Tibial nerve (tissue), 4 donors: Measurements from ENCODE around the gene ATAT1. TPM values are rescaled to one million over a fixed set of nuclear protein-coding genes. Genes with fewer than 3 reads are reported as not detected.

Experiments used
- DNase-seq, 2 donors: peaks; one replicate each; pipeline ENCODE4 v3.0.0-alpha.2; 2019; ENCODE audit warnings: low spot score in 2 of 2
- H3K27ac ChIP-seq, 4 donors: fragments of 200-600 bp; sonication (generic) in 3 of 4; one replicate each; pipeline ENCODE4 v1.5.1; 2017 to 2019; ENCODE audit warnings: mild to moderate bottlenecking in 1 of 4
- H3K27me3 ChIP-seq, 2 donors: fragments of 200-600 bp; sonication (generic) in 1 of 2; one replicate each; pipeline versions ENCODE4 v1.5.1 to v1.6.0; 2017 to 2019
- H3K36me3 ChIP-seq, 3 donors: fragments of 200-600 bp; sonication (generic); one replicate each; pipeline ENCODE4 v1.5.1; 2018 to 2019
- H3K4me1 ChIP-seq, 4 donors: fragments of 200-600 bp; sonication (generic) in 3 of 4; one replicate each; pipeline ENCODE4 v1.5.1; 2017 to 2019
- H3K4me3 ChIP-seq, 4 donors: fragments of 200-600 bp; sonication (generic) in 3 of 4; one replicate each; pipeline ENCODE4 v1.5.1; 2017 to 2019; ENCODE audit warnings: mild to moderate bottlenecking in 1 of 4, moderate library complexity in 1 of 4
- H3K9me3 ChIP-seq, 4 donors: fragments of 200-600 bp; sonication (generic) in 3 of 4; one replicate each; pipeline ENCODE4 v1.5.1; 2017 to 2019
- EP300 ChIP-seq, 2 donors: sonication (generic); formaldehyde crosslinking; IDR thresholded peaks; one replicate each; pipeline ENCODE4 v1.6.1; 2017; ENCODE audit warnings: antibody characterized with exemption in 2 of 2, mild to moderate bottlenecking in 1 of 2
- POLR2A ChIP-seq, 2 donors: fragments of 450-650 bp; IDR thresholded peaks; one replicate each; pipeline ENCODE4 v1.6.1; 2017; ENCODE audit warnings: antibody characterized with exemption in 2 of 2, mild to moderate bottlenecking in 2 of 2, moderate library complexity in 2 of 2
- WGBS, 2 donors: methylation state at CpG; one replicate each; pipeline ENCODE4 v1.1.5; 2018; 5-methylcytosine and 5-hydroxymethylcytosine counted together
- total RNA-seq, 4 donors: library from RNA; depleted of rRNA; stranded (reverse); fragments of >200 nt; gene quantifications; one replicate each; pipeline ENCODE4 v1.1.0, GENCODE V29; 2016
- TF ChIP-seq, protein P1 (sequence below), 5 experiments: fragments of 200-600 bp in 3 of 5; fragments of 450-650 bp in 2 of 5; sonication (generic) in 3 of 5; IDR thresholded peaks; one replicate each; pipeline ENCODE4 v1.5.1; 2016 to 2019; ENCODE audit warnings: antibody characterized with exemption in 5 of 5, mild to moderate bottlenecking in 3 of 5, moderate library complexity in 2 of 5

The ATAT1 gene
- total RNA-seq, 4 donors from 2014 or later: 5.5 to 18.0 (median 7.7) TPM

DNA sequence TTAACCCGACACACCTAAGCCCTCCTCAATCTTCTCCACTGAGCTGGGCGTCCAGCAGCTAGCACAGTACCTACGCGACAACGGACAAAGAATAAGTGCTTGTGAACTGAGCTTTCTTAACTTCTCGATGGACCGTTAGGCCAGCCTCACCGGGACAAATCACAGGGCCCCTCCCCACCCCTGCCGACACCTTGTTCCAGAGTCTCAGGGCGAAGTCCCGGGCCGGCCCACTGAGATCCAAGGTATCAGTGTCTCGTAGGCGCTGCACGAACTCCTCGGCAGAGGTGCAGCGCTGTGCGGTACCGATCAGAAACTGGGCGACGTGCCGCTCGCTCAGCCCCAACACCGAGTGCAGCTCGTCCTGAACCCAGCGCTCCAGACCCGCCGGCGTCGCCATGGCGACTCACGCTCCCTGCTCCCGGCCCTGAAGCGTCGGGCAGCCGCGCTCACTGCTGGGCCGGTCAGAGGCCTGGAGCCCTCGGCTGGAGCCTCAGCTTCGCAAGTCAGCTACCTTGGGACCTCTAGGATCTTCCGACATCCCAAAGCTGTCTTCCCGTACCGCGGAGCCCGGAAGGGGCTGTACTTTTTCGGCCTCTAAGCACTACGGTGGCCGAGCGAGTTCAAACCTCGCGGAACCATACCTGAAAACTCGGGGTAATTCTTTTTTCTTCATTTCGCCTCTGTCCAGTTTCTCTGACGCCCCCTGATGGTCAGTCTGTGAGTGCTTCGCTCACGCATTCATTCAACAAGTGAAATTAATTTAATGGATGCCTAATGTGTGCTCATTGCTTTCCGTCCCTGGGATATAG is 46.0 kb downstream of the ATAT1 start, which contains the start of gene DHX16:
TSS of gene DHX16 (minus strand) at position 562 of the 809 bp plus-strand sequence. CDS start at position 397, 165 bp downstream.
- WGBS, 2 donors: 1% methylated on average over 31 to 36 of the region's 57 CpGs
- Histone ChIP-seq H3K27me3 (no peaks in the 10 kb centered on the region), H3K36me3 (peaks cover 2 to 58% (median 25%) of the 10 kb centered on the region in 3 donors), H3K4me3 (peak within 1 kb of the TSS; percentile 73 to 87 (median 78)), H3K4me1 (peaks cover 0 to 30% (median 10%) of the 10 kb centered on the region in 4 donors), H3K9me3 (no peaks in the 10 kb centered on the region), H3K27ac (peak within 1 kb of the TSS; percentile 57 to 85 (median 74))
- TF ChIP-seq POLR2A (IDR thresholded peaks at IDR 0.05) (peak in 1 of 2 donors; percentile 17), EP300 (IDR thresholded peaks at IDR 0.05) (peak; percentile 85 to 94)
- TF ChIP-seq, protein P1, sequence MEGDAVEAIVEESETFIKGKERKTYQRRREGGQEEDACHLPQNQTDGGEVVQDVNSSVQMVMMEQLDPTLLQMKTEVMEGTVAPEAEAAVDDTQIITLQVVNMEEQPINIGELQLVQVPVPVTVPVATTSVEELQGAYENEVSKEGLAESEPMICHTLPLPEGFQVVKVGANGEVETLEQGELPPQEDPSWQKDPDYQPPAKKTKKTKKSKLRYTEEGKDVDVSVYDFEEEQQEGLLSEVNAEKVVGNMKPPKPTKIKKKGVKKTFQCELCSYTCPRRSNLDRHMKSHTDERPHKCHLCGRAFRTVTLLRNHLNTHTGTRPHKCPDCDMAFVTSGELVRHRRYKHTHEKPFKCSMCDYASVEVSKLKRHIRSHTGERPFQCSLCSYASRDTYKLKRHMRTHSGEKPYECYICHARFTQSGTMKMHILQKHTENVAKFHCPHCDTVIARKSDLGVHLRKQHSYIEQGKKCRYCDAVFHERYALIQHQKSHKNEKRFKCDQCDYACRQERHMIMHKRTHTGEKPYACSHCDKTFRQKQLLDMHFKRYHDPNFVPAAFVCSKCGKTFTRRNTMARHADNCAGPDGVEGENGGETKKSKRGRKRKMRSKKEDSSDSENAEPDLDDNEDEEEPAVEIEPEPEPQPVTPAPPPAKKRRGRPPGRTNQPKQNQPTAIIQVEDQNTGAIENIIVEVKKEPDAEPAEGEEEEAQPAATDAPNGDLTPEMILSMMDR (IDR thresholded peaks at IDR 0.05): peak; percentile 58 to 92 (median 84)
- DNase-seq: peak; percentile 95 to 100

DNA sequence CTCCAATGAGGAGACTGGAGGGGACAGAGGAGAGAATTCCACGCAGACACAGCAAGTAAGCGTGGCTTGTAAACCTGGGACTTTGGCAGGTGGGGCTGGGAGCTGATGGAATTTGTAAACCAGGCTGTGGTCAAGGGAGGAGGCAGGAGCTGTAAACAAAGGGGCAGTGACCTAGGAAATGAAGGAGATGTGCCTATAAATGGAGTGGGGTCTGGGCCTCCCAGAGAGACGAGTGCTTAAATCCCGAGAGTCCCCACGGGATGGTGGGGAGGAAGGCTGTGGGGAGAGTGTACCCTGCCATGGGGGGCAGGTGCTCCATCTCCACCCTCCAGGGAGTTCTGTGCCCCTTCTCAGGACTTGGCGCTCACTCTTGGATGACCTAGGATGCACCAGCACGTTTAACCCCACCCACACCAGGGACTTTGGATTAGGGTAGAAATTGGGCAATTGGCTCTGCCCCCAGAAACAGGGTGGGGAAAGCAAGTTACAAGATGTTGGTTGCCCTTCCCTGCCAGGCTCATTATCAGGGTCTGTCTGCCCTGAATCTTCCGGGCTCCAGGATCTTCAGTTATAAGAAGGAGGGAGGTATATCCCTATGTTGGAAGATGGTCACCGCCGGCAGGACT is 50.1 kb downstream of the ATAT1 start:
- H3K4me3 ChIP-seq: no peak overlapping the region
- H3K4me1 ChIP-seq: peaks cover 0 to 45% (median 33%) of the 10 kb centered on the region in 4 donors
- DNase-seq: no peak

DNA sequence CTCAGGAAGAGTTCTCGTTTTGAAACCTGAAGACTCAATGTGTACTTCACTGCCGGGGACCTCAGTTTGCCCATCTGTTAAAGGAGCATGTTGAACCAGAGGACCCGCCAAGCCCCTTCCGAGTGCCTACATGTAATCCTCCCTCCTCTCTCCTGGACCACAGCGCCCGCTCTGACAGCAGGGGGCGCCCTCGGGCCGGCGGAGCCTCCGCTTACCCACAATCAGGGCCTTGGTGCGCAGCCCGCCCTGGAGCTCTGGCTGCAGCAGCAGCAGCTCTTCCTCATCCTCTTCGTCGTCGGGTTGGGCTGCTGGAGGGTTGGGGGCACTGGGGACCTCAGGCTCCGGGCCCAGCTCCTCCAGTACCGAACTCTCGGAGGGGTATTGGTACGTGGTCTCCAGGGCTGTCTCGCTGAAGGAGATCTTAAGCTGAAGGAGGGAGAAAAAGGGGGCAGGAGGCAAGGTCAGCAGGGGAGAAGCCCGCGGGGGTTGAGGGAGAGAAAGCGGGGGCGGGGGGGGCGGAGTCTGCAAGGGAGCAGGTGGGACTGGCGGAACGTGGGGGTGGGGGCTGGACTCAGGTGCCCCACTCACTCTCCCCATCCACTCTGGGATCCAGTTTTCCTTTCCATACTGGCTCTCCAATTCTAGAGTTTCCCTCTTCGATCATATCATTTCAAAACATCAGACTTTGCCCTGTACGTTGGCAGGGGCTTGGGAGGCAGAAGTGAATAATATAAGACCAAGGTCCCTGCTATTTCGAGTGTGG is 52.5 kb downstream of the ATAT1 start:
- 6% methylated on average over 30 to 31 of the region's 31 CpGs for WGBS, 2 donors
- TF ChIP-seq POLR2A (IDR thresholded peaks at IDR 0.05) (no peak), EP300 (IDR thresholded peaks at IDR 0.05) (peak in 1 of 2 donors; percentile 70)
- TF ChIP-seq, protein P1 (IDR thresholded peaks at IDR 0.05): peak; percentile 88 to 98 (median 96)
- peaks cover 5 to 52% (median 13%) of the 10 kb centered on the region in 3 donors for H3K36me3 ChIP-seq
- no peaks in the 10 kb centered on the region for H3K27me3 ChIP-seq
- peak; percentile 69 to 76 for DNase-seq
- peaks cover 0 to 57% (median 45%) of the 10 kb centered on the region in 4 donors for H3K4me1 ChIP-seq
- H3K9me3 ChIP-seq: no peaks in the 10 kb centered on the region
- peak overlapping the region; percentile 67 to 99 (median 84) for H3K27ac ChIP-seq
- H3K4me3 ChIP-seq: peak overlapping the region in 2 of 4 donors; percentile 9 to 34

More for the DNA sequence above, 50.1 kb downstream of the ATAT1 start:
- Histone ChIP-seq H3K27ac (no peak overlapping the region), H3K9me3 (no peaks in the 10 kb centered on the region), H3K27me3 (no peaks in the 10 kb centered on the region), H3K36me3 (peaks cover 5 to 52% (median 13%) of the 10 kb centered on the region in 3 donors)
- WGBS, 2 donors: 72 to 79% methylated on average over 10 of the region's 10 CpGs
- TF ChIP-seq EP300 (IDR thresholded peaks at IDR 0.05) (no peak), POLR2A (IDR thresholded peaks at IDR 0.05) (no peak)
- TF ChIP-seq, protein P1 (IDR thresholded peaks at IDR 0.05): no peak

DNA sequence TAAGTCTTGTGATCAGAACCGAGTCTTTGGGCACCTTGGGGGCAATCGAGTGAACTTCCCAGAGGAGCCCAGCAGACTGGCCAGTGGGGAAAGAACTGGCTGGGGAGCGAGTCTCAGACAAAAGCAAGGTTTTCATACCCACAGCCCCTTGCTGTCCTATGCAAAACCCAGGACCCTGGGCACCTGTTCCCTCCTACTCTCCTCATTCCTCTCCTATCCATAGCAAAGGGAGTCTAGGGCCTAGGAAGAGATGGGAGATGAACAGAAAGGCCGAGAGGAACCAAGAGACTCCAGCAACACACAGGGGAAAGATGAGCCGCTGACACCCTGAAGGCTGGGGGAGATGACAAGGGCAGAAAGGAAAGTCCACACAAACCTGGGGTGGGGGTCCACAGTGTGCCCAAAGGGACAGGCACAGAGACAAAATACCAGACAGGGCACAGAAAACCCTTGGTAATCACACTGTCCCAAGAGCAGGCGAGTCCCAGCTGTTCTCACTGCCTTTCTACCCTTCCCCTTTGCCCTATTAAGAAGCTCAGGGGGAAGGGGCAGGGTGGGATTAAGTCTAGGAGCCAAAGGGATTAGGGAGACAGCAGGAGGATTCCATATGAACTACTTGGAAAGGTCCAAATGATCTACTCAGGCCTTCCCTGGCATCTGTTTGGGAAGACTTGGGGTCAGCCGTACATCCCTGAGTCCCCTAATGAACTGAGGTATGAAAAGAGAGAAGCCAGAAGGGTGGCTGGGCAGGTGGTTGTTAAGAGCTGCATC is 53.3 kb downstream of the ATAT1 start:
- 45 to 47% methylated on average over 7 of the region's 7 CpGs for WGBS, 2 donors
- no peak for DNase-seq
- peaks cover 5 to 52% (median 13%) of the 10 kb centered on the region in 3 donors for H3K36me3 ChIP-seq
- H3K4me1 ChIP-seq: peaks cover 0 to 65% (median 48%) of the 10 kb centered on the region in 4 donors
- H3K4me3 ChIP-seq: peak overlapping the region in 3 of 4 donors; percentile 3 to 92 (median 9)
- peak overlapping the region; percentile 67 to 99 (median 84) for H3K27ac ChIP-seq
- no peaks in the 10 kb centered on the region for H3K9me3 ChIP-seq
- no peak for TF ChIP-seq EP300 (IDR thresholded peaks at IDR 0.05)
- TF ChIP-seq, protein P1 (IDR thresholded peaks at IDR 0.05): no peak
- TF ChIP-seq POLR2A (IDR thresholded peaks at IDR 0.05): no peak
- H3K27me3 ChIP-seq: no peaks in the 10 kb centered on the region
